Uterus (tissue), 4 donors: ENCODE measurements around the gene CCDC57. TPM values are rescaled to one million over a fixed set of nuclear protein-coding genes. Genes with fewer than 3 reads are reported as not detected.

Experiments
- DNase-seq, 2 donors: peaks; one replicate each; pipeline ENCODE4 v3.0.0-alpha.2; 2019 to 2020
- H3K27ac ChIP-seq, 2 donors: fragments of 200-600 bp; sonication (generic); 1 replicate in 1 of 2; 2 replicates in 1 of 2; pipeline ENCODE4 v1.5.1; 2016 to 2018
- H3K27me3 ChIP-seq, 2 donors: fragments of 200-600 bp; sonication (generic); one replicate each; pipeline ENCODE4 v1.5.1; 2018 to 2019; ENCODE audit warnings: control low read depth in 1 of 2
- H3K36me3 ChIP-seq, 2 donors: fragments of 200-600 bp; sonication (generic); one replicate each; pipeline ENCODE4 v1.5.1; 2019; ENCODE audit warnings: control low read depth in 1 of 2
- H3K4me1 ChIP-seq, 2 donors: fragments of 200-600 bp; sonication (generic); one replicate each; pipeline ENCODE4 v1.5.1; 2018 to 2019; ENCODE audit warnings: control low read depth in 1 of 2
- H3K4me3 ChIP-seq, 2 donors: fragments of 200-600 bp; sonication (generic); 1 replicate in 1 of 2; 2 replicates in 1 of 2; pipeline ENCODE4 v1.5.1; 2018 to 2019; ENCODE audit warnings: mild to moderate bottlenecking in 1 of 2
- H3K9me3 ChIP-seq, 2 donors: fragments of 200-600 bp; sonication (generic); one replicate each; pipeline ENCODE4 v1.5.1; 2019; ENCODE audit warnings: control low read depth in 1 of 2
- POLR2A ChIP-seq, 2 donors: fragments of 450-650 bp; IDR thresholded peaks; one replicate each; pipeline ENCODE4 v1.6.1; 2016; ENCODE audit warnings: antibody characterized with exemption in 2 of 2, mild to moderate bottlenecking in 1 of 2, moderate library complexity in 1 of 2
- intact Hi-C: fragments of 100-400 bp; cut with DNase I; formaldehyde crosslinking; loops from one replicate; pipeline ENCODE4 v1.15.1; 2023; ENCODE audit warnings: low total_unique reads
- total RNA-seq, 4 donors: library from RNA; depleted of rRNA in 3 of 4; stranded (reverse); fragments of >200 nt in 3 of 4; gene quantifications; one replicate each; pipeline versions ENCODE4 v1.1.0 to v1.2.4, GENCODE V29; 2014 to 2023
- TF ChIP-seq, protein P1 (sequence below), 4 experiments: fragments of 200-600 bp in 2 of 4; fragments of 450-650 bp in 2 of 4; sonication (generic) in 2 of 4; IDR thresholded peaks; one replicate each; pipeline ENCODE4 v1.5.1; 2016 to 2019; ENCODE audit warnings: antibody characterized with exemption in 4 of 4, mild to moderate bottlenecking in 2 of 4, moderate library complexity in 1 of 4
- donor health status: DM: yes; HTN: yes; CAD: no.

Gene CCDC57
- total RNA-seq, 4 donors from 2014 or later: 4.4 to 88.2 (median 17.6) TPM

- Histone ChIP-seq H3K36me3 (no peaks in the 10 kb centered on the region), H3K9me3 (no peaks in the 10 kb centered on the region), H3K4me1 (no peaks in the 10 kb centered on the region), H3K27ac (no peak overlapping the region), H3K4me3 (no peak overlapping the region), H3K27me3 (no peaks in the 10 kb centered on the region)
- intact Hi-C loops: no loop called here
- DNase-seq: no peak
- no peak for TF ChIP-seq POLR2A (IDR thresholded peaks at IDR 0.05)
- TF ChIP-seq, protein P1, sequence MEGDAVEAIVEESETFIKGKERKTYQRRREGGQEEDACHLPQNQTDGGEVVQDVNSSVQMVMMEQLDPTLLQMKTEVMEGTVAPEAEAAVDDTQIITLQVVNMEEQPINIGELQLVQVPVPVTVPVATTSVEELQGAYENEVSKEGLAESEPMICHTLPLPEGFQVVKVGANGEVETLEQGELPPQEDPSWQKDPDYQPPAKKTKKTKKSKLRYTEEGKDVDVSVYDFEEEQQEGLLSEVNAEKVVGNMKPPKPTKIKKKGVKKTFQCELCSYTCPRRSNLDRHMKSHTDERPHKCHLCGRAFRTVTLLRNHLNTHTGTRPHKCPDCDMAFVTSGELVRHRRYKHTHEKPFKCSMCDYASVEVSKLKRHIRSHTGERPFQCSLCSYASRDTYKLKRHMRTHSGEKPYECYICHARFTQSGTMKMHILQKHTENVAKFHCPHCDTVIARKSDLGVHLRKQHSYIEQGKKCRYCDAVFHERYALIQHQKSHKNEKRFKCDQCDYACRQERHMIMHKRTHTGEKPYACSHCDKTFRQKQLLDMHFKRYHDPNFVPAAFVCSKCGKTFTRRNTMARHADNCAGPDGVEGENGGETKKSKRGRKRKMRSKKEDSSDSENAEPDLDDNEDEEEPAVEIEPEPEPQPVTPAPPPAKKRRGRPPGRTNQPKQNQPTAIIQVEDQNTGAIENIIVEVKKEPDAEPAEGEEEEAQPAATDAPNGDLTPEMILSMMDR (IDR thresholded peaks at IDR 0.05): no peak
Observed at GRCh38 chr17:82186221-82186620, 26.4 kb downstream of the CCDC57 start.

DNA sequence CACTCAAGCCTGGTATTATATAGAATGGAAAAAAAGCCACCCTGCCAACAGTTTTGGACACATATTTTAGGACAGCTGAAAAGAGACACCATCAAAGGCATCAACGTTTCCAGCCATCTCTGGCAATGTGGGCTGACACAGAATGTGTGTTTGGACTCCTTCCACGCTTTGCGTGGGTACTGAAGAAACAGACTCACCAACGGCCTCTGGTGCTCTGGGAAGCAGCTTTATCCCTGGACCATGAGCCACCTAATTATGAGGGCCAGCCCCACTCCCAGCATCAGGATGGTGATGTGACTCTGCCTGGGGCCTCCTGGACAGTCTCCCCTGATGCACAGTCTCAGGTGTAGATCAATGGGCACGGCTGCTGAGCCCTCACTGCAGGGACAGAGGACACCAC is 27.9 kb downstream of the CCDC57 start:
- Histone ChIP-seq H3K4me3 (no peak overlapping the region), H3K36me3 (no peaks in the 10 kb centered on the region), H3K27me3 (no peaks in the 10 kb centered on the region), H3K4me1 (no peaks in the 10 kb centered on the region), H3K27ac (no peak overlapping the region), H3K9me3 (no peaks in the 10 kb centered on the region)
- no peak for DNase-seq
- TF ChIP-seq, protein P1 (IDR thresholded peaks at IDR 0.05): no peak
- TF ChIP-seq POLR2A (IDR thresholded peaks at IDR 0.05): no peak
- intact Hi-C loops: no loop called here

- intact Hi-C loops: no loop called here
- no peak overlapping the region for H3K27ac ChIP-seq
- no peaks in the 10 kb centered on the region for H3K9me3 ChIP-seq
- H3K4me3 ChIP-seq: no peak overlapping the region
- peaks cover 0 to 3% of the 10 kb centered on the region in 2 donors for H3K4me1 ChIP-seq
- no peak for DNase-seq
- no peaks in the 10 kb centered on the region for H3K36me3 ChIP-seq
- H3K27me3 ChIP-seq: no peaks in the 10 kb centered on the region
- TF ChIP-seq, protein P1 (IDR thresholded peaks at IDR 0.05): no peak
- TF ChIP-seq POLR2A (IDR thresholded peaks at IDR 0.05): no peak
Observed at GRCh38 chr17:82180776-82181528, 31.7 kb downstream of the CCDC57 start.

DNA sequence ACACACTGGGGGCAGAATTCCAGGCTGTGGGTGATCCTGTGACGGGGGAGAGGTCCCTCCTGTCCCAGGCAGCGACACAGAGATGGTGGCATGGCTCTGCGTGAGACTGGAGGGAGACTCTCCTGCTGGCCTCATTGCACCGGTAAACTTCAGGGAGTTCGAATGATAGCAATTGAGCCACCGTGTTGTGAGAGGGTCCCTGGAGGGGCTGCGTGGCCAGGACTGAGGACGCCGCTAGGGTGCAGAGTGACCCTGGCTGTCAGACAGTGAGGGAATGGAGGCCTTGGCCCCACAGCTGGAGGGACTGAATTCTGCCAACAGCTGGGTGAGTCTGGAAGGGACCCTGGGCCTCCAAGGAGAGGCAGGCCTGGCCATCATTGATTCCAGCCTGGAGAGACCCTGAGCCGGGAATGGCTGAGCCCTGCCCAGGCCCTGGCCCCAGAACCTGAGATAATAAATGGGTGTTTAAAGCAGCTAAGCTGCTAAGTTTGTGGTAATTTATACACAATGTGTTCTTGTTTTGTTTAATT is 32.6 kb downstream of the CCDC57 start:
- Histone ChIP-seq H3K36me3 (no peaks in the 10 kb centered on the region), H3K9me3 (no peaks in the 10 kb centered on the region), H3K4me3 (no peak overlapping the region), H3K4me1 (peaks cover 0 to 3% of the 10 kb centered on the region in 2 donors), H3K27ac (peak overlapping the region in 1 of 2 donors; percentile 61), H3K27me3 (no peaks in the 10 kb centered on the region)
- intact Hi-C loops: no loop called here
- TF ChIP-seq, protein P1 (IDR thresholded peaks at IDR 0.05): no peak
- no peak for TF ChIP-seq POLR2A (IDR thresholded peaks at IDR 0.05)
- DNase-seq: no peak

DNA sequence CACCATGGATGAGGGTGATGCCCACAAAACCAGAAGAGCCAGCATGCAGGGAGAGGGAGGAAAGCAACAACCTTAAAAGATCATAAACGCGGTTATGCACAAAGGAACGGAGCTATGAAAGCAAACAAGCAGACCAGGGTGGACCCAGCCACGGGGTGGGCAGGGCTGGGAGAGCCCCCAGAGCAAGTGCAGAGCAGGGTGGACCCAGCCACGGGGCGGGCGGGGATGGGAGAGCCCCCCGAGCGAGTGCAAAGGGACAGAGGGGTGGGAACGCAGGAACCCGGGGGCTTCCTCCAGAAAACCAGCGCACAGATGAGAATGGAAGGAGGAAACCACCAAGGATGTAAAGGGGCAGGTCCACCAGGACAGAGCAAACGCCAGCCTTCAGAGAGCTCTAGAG is 33.2 kb downstream of the CCDC57 start:
- intact Hi-C loops: no loop called here

More for the DNA sequence above, 33.2 kb downstream of the CCDC57 start:
- TF ChIP-seq POLR2A (IDR thresholded peaks at IDR 0.05): no peak
- TF ChIP-seq, protein P1 (IDR thresholded peaks at IDR 0.05): no peak
- DNase-seq: no peak
- Histone ChIP-seq H3K4me3 (no peak overlapping the region), H3K27ac (peak overlapping the region; percentile 28 to 61), H3K36me3 (no peaks in the 10 kb centered on the region), H3K4me1 (peaks cover 0 to 3% of the 10 kb centered on the region in 2 donors), H3K9me3 (no peaks in the 10 kb centered on the region), H3K27me3 (no peaks in the 10 kb centered on the region)
